HG02610 (cell line): Measurements from ENCODE around the gene KRT2.

Experiments used
- ATAC-seq: cut with Tn5 transposase; IDR thresholded peaks from one replicate; pipeline ENCODE4 v1.9.1; 2021; ENCODE audit warnings: mild to moderate bottlenecking, moderate library complexity; ENCODE audit not compliant: unreplicated experiment

The KRT2 gene

GRCh38 chr12:52600941-52601481 lies 51.0 kb downstream of the KRT2 start, which contains the start of gene KRT72:
KRT72 (minus strand) TSS chr12:52601463; CDS start chr12:52601452, 11 bp downstream.
- ATAC-seq: no peak

GRCh38 chr12:52600475-52600874 lies 51.5 kb downstream of the KRT2 start:
- no peak for ATAC-seq

GRCh38 chr12:52600071-52600470 lies 51.9 kb downstream of the KRT2 start:
- no peak for ATAC-seq

- no peak for ATAC-seq
Measured at GRCh38 chr12:52598966-52599365, 53.0 kb downstream of the KRT2 start.
